GM19238 (cell line): Measurements from ENCODE around the gene HSD11B1L.

Experiments used
- DNase-seq: peaks from one replicate; pipeline ENCODE4 v3.0.0; 2011; ENCODE audit warnings: low spot score; ENCODE audit not compliant: insufficient read length

Gene HSD11B1L, protein sequence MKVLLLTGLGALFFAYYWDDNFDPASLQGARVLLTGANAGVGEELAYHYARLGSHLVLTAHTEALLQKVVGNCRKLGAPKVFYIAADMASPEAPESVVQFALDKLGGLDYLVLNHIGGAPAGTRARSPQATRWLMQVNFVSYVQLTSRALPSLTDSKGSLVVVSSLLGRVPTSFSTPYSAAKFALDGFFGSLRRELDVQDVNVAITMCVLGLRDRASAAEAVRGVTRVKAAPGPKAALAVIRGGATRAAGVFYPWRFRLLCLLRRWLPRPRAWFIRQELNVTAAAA

DNA sequence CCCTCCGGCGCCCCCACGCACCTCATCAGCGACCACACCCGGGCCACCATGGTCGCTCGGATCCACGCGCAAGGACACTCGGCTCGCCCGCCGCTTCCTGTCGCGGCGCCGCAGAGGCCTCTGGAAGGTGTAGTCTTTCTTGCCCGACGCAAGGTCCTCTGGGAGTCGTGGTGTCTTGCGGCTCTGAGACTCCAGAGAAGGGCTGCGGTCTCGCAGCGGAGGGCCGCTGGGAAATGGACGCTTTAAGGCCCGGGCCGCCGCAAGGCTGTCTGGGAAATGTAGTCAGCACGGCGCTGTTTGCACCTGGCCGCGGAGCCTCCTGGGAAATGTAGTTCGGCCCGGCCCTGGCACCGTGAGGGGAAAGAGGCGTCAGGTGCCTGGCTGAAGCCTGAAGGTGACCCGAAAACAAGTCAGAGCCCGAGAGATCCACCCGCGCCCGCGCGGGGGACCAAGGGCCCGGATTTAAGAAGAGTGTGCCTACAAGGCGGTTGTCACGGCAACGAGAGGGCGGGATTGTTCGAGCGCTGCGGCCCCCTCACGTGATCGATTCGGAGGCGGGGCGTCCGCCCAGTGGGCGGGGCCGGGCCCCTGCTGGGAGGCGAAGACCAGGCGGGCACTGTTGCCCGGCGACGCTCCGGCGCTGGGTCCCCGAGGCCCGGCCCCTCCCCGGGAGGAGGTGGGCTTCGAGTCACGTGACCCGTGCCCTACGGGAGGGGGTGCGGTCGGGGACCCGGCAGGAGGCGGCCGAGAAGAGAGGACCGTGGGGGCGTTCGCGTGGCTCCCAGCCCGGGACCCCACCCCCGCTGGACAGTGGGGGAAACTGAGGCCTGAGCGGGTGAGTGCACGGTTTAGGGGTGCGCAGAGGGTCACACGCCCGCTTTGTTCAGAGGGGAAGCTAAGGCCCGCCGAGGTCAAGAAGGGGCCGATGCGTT, at the start of gene HSD11B1L, which contains the start of gene MICOS13:
Gene HSD11B1L, plus strand, starts transcription at position 591 of the 932 bp plus-strand sequence. CDS start 3,806 bp downstream, outside the sequence.
Gene MICOS13, minus strand, starts transcription at position 80 of the 932 bp plus-strand sequence. Its CDS starts 30 bp downstream, at position 50.
- DNase-seq = peak; percentile 97

DNA sequence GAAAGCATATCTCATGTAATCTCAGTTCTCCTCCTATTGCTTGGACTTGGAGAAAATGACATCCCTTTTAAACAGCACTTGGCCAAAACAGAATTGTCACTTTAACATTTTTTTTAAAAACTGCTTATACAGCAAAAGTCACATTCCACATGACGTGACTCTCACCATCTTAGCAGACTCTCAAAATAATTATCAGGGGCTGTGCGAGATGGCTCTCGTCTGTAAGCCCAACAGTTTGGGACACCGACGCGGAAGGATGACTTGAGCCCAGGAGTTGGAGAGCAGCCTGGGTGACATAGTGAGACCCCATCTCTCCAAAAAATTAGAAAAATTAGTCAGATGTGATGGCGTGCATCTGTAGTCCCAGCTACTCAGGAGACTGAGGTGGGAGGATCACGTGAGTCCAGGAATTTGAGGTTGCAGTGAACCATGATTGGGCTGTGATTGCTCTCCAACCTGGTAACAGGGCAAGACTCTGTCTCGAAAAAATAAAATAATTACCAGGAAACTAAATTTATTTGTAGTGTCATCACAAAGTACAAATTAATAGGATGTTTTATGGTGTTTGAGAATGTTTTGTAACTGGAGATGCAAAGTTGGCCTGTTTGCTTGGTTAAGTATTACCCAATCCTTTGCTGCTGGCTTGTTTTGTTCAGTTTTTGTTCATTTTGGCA, 49.1 kb upstream of the HSD11B1L start:
- DNase-seq = no peak

DNA sequence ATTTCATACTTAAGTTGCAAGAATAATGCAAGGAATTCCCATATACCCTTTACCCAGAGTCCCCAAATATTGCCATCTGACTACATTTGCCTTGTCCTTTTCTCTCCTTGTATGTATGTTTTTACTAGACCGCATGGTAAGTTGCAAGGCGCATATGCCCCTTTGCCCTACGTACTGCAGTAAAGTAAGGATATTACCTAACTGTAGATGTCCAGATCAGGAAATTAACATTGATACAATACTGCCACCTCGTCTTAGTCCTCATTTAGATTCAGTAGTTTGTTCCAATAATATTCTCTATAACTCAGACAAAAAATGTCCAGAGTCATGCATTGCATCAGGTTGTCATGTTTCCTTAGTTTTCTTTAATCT, 48.6 kb upstream of the HSD11B1L start:
- DNase-seq = no peak

DNA sequence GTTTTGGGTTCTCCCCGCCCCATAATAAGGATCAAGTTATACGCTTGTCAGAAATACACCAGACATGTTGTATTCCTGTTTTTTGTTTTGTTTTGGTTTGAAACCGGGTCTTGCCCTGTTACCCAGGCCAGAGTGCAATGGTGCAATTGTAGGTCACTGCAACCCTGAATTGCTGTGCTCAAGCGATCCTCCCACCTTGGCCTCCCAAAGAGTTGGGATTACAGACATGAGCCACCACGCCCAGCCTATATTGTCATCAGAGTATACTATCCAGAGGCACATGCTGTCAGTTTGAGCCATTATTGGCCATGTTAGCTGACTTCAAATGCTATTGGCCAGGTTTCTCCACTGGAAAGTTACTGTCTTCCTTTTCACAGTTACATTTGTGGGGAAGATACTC, 48.2 kb upstream of the HSD11B1L start:
- no peak for DNase-seq

DNA sequence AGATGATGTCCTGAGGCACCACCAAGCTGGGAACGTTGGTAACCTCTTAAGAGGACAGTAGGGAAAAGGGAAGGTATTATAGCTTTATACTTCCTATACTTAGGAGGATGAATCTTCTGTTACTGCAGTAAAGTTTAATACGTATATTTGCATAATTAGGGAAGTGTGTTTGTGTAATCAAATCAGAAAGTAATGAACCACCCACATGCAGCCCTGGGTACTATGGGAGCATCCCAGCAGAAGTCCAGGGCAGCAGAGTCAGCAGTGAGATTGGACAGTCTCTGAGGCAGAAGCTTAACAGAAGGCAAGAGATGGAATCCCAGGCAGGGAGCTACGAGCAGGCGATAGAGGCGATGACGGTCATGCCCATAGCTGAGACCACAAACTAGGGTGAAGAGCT, 45.4 kb upstream of the HSD11B1L start:
- no peak for DNase-seq

DNA sequence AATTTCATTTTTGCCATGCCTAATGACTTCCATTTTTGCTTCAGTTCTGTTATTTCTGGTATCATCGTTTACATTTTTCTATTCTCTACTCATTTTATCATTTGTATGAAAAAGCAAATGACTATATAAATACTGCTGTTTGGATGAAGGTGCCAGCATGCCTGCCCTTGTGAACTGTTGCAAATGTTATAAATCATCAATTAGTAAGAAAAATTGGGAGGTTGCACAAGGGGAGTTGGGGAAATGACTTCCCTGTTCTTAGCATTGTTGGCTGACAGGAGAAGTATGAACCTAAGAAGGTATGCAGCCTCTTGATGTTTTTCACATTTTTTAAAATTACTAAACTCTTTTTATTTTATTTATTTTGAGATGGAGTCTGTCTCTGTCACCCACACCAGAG, 42.9 kb upstream of the HSD11B1L start:
- no peak for DNase-seq

DNA sequence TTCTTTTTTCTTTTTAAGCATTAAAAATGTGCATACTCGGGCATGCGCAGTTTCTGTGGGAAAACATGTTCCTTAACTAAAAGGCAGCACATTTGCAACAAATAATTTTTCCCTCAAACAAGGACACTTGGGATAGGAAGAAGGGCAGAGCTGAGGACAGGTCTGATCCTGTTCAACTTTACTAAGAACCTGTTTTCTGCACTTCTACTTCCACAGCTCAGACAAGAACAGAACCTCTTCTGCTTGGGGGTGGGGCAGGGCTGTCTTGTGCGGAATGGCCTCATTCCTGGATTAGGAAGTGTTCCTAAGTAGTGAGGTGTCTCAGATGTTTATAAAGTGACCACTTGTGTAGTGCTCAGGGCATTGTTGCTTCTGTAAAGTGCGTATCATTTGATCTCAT, 39.7 kb upstream of the HSD11B1L start:
- DNase-seq = no peak

DNA sequence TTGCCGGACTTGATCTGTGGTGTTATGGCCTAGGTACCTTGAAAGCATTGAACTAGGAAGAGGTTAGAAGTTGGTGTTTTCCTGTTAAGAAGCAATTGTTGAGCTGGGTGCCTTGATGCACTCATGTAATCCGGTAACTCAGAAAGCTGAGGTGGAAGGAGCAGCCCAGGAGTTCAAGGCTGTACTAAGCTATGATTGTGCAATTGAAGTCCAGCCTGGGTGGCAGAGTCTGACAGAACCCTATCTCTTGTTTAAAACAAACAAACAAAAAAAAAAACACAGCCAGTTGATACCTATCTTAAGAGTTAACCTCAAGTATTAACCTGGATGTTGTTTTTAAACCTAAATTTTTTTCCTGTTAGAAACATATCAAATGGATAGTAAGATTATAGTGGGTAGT, 38.6 kb upstream of the HSD11B1L start:
- DNase-seq = no peak

DNA sequence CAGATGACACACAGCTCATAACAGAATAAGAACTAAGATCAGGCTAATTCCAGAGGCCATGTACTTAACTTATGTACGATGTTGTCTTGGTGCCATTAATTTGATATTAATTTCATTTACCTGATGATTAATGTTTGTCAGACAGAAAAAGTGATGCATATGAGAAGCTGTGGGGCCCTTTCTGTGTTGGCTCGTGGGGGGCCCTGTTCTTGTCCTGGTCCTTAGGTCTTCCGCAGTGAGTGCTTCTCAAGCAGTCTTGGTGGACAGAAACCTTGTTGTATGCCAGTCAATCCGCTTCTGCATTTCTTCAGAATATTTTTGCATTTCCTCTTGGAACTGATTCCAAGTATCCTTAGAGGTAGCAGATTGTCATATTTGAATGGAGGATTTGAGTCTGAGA, 37.8 kb upstream of the HSD11B1L start:
- DNase-seq = no peak

DNA sequence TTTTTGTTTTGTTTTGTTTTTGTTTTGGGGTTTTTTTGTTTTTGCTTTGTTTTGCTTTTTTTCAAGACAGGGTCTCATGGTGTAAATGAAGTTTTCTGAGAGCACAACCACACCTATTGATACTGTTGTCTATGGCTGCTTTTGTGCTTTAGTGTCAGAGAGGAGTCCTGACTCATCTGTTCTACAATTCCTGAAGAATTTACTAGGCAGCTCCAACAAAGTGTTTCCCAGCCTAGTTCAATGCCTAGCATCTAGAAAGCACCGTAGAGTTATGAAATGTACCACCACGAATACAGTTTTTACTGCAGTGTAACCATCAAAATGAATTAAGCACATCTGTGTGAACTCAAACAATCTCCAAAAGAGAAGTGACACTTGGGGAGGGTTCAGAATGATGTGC, 36.8 kb upstream of the HSD11B1L start:
- no peak for DNase-seq

DNA sequence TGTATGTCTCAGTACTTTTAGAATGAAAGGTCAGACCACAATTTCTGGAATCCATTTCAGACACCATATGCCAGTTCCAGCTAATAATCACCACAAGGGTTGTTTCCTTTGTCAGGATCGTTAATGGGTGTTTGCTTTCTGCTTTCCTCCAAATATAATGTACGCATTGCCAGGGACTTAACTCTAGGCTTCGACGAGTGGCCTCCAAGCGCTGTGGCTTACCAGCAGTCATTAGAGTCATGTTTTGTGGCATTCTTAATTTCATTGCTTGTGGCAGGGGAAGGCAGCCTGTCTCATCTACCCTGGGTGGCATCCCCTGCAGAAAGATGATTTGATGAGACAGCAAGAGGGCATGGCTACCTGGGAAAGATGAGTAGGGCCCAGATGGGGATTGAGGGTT, 35.4 kb upstream of the HSD11B1L start:
- DNase-seq = no peak

DNA sequence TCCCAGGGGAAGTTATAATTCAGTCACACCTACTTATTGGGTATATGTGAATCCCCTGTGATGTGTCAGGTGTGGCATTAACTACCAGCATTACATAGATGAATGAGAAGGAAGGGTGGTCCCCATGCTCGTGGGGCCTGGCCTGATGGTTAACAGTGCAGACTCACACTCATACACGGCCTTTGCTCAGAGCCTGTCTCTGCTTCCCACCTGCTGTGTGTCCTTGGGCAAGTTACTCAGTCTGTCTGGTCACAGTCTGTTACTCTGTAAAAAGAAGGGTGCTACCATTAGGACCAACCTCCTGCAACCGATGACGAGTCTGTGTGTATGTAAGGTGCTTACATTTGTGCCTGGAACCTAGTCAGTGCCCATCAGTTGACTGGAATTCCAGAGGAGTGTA, 34.1 kb upstream of the HSD11B1L start:
- no peak for DNase-seq

DNA sequence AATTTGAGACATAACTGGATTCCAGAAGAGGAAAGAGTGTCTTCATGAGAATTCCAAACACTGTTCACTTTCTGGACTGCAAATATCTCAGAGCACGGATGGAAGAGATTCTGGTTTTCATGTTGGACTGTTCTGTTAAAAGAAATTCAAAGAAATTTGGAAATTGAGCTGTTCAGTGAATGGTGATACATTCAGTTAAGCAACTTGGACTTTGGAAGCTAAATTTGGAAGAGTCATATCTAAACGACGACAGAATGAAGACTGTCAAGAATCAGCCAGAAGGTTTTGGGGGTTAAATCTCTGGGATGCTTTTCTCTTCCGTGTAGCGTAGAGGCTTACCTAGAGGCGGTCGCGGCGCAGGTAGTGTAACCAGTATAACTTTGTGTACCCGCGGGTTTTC, 32.4 kb upstream of the HSD11B1L start:
- DNase-seq = no peak

DNA sequence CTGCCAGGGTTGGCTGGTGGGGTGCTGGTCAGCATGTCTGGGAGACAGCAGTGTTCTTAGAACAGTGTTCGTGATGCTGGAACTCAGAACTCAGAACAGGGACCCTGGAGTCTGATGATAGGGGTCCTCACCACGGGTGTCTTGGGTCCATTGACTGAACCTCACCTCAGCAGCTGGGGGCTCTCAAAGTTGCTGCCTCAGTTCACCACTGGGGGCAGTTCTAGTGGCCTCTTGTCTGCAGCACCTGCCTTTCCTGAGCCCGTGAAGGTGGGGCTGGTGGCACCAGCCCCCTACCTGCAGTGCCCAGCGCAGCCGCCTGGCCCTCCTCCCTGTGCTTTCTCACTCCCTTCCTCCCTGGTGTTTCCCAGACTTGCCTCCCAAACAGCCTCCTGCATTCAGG, 29.5 kb upstream of the HSD11B1L start:
- DNase-seq = no peak

DNA sequence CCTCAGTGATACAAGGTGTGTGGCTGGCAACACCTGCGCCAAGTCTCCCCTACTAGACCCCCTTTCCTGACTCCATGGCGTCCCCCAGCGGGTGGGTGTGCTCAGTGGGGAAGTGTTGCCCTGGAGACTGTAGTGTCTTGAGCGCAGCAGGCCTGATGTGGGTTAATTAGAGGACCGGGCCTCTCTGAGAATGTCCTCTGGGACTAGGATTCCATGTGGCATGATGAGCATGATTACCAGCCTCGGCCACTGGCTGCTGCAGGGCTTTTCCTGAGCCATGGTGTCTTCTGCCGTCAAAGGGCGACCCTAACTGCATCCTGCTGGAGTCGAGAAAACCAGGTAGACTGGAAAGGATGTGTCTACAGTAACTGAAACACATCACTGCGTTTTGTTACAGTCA, 28.6 kb upstream of the HSD11B1L start:
- no peak for DNase-seq

DNA sequence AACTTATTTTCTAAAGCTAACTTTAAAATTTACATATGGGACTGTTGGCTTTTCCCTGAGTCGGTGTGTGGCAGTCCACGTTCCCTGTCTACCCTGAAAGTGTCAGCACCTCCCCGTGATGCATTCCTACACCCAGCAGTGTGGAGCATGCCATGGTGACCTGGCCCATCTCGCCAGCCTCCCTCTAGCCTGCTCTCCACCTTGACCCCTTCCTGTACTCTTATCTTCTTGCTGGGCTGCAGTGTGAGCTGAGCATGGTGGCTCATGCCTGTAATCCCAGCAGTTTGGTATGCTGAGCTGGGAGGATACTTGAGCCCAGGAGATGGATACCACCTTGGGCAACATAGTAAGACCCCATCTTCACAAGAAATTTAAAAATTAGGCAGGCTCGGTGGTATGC, 25.9 kb upstream of the HSD11B1L start:
- no peak for DNase-seq

DNA sequence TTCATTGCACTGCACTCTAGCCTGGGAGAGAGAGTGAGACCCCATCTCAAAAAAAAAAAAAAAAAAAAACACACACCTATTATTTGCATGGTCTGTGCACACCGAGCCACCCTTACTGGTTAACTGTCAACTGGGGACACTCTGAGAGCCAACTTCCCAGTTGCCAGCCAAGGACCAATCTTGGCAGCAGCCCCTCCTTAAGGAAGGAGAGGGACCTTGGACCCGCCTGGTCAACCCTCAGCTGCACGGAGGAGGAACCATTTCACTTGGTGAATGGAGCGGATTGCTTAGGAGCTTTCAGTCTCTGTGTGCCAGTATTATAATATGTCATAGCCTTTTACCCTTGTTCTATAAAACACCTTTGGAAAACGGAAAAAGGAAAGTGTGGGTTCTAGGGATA, 25.4 kb upstream of the HSD11B1L start:
- no peak for DNase-seq

DNA sequence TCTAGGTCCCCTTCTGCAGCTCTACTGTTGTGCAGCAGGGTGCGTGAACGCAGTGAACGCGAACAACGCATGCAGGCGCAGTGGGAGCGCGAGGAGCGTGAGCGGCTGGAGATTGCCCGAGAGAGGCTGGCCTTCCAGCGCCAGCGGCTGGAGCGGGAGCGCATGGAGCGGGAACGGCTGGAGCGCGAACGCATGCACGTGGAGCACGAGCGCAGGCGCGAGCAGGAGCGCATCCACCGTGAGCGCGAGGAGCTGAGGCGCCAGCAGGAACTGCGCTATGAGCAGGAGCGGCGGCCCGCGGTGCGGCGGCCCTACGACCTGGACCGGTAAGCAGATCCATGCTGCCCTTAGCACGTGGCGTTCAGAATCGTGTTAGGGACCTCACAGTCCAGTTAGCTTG, 19.3 kb upstream of the HSD11B1L start:
- no peak for DNase-seq

DNA sequence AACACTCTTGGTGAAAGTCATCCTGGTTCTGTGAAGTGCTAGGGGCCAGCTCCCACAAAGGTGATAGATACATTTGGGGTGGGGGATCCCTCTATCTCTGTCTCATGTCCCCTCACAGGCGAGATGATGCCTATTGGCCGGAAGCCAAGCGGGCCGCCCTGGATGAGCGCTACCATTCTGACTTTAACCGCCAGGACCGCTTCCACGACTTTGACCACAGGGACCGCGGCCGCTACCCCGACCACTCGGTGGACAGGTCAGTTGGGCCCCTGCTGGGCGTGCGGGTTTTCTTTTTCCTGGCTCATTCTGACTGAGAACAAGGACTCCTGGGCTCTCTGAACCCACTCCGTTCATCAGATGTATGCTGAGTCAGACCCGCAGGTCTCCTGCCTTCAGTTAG, 16.9 kb upstream of the HSD11B1L start:
- no peak for DNase-seq

DNA sequence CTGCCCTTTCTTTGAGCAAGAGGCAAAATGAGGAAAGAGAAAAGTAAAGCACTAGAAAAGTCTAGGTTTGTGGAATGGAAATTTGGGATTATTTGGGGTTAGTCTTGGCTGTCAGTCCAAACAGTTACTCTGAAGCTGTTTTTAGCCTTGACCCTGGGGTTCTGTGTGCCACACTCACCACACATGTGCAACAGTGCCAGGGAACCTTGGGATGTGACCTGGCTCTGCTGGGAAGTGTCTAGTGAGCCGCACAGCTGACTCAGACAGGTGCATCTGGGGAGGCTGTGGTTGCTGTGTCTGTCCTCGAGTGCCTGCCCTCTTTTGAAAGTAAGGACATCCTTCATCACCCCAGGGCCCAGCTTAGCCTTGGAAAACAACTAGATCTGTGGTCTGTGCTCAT, 16.3 kb upstream of the HSD11B1L start:
- no peak for DNase-seq

DNA sequence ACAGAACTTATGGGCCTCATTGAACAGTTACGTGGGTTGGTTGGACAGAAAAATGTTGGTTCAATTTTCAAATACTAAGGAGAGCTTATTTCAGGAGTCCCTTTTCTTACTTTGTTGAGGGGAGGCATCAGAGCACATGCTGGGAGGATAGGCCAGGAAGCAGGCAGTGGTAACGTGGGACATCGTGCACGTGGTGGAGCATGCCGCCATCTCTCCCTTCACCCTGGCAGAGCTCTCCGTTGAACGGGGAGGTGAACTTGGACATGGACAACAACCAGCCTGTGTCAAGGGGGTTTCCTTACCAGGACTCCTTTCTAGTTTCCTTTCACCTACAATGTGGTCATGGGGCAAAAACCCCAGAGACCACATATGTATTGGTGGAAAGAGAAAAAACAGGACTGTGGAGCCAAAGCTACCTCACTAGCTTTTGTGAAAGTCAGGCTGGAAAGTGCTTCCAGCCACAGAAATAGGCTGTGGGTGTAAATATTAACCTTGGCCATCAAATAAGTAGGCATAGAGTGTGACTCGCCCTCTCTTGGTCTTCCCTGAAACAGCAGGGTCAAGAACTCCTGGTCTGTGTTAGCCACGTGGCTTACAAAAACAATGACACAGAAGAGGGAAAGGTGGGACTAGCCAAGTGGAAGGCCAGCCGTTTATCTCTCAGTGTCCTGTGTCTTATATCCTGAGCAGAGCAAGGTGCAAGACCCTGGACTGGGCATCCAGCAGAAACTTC, 14.9 kb upstream of the HSD11B1L start:
- DNase-seq = no peak
